Panc1 (cell line): ENCODE data around the gene C6orf62. TPM values are rescaled to one million over a fixed set of nuclear protein-coding genes. Genes with fewer than 3 reads are reported as not detected.

ENCODE experiments used
- ATAC-seq: fragments of 200-7000 bp; cut with Tn5 transposase; 2 replicates; pipeline ENCODE4 v1.9.1; 2020; ENCODE audit warnings: mild to moderate bottlenecking, moderate library complexity
- BruUV-seq: library from RNA; stranded (reverse); fragments of 400-500 nt; replicated peaks from 2 replicates; lab custom pipeline; 2021; lab: Mats Ljungman, UMichigan
- CTCF ChIA-PET: fragments of 300-600 bp; sonication (Branson Sonifier 250); formaldehyde crosslinking; loops from one replicate; lab custom pipeline; 2022; ENCODE audit warnings: antibody characterized with exemption; lab: Charles Lee
- POLR2A ChIA-PET: fragments of 300-600 bp; sonication (Branson Sonifier 250); formaldehyde crosslinking; loops from one replicate; lab custom pipeline; 2022; ENCODE audit warnings: antibody characterized with exemption; lab: Charles Lee
- DNase-seq: peaks from one replicate; pipeline ENCODE4 v3.0.0-alpha.2; 2010; ENCODE audit warnings: low read depth, low spot score
- H3K27ac ChIP-seq: 2 replicates; pipeline ENCODE4 v1.5.1; 2011; ENCODE audit warnings: mild to moderate bottlenecking, low read length, inconsistent platforms
- H3K27me3 ChIP-seq: fragments of 200-500 bp; sonication (Bioruptor generic); 2 replicates; pipeline ENCODE4 v1.6.0; 2014; ENCODE audit warnings: low read length, inconsistent platforms; ENCODE audit not compliant: control insufficient read depth, insufficient read depth
- H3K36me3 ChIP-seq: fragments of 200-500 bp; sonication (Bioruptor generic); 2 replicates; pipeline ENCODE4 v1.5.1; 2014; ENCODE audit warnings: inconsistent platforms, mild to moderate bottlenecking, low read length, moderate library complexity; ENCODE audit not compliant: control insufficient read depth, insufficient read depth
- H3K4me1 ChIP-seq: 2 replicates; pipeline ENCODE4 v1.5.1; 2011; ENCODE audit warnings: inconsistent platforms, mild to moderate bottlenecking, low read length, moderate library complexity; ENCODE audit not compliant: control insufficient read depth, insufficient read depth
- H3K4me3 ChIP-seq, 2 experiments: 2 replicates each; pipeline ENCODE4 v1.5.1; 2011 to 2012; ENCODE audit warnings: low read depth in 2 of 2, low read length in 2 of 2, mild to moderate bottlenecking in 2 of 2, inconsistent platforms in 1 of 2, moderate library complexity in 1 of 2
- H3K9me3 ChIP-seq: fragments of 200-500 bp; sonication (Bioruptor generic); 2 replicates; pipeline ENCODE4 v1.5.1; 2014; ENCODE audit warnings: low read depth, mild to moderate bottlenecking, inconsistent platforms, low read length, moderate library complexity; ENCODE audit not compliant: control insufficient read depth, insufficient read depth
- CTCF ChIP-seq: fragments of 450-650 bp; IDR thresholded peaks from 2 replicates; pipeline ENCODE4 v1.5.1; 2017; ENCODE audit warnings: mild to moderate bottlenecking
- POLR2AphosphoS5 ChIP-seq: IDR thresholded peaks from 2 replicates; pipeline ENCODE4 v1.6.1; 2012; ENCODE audit warnings: mild to moderate bottlenecking, low read depth, low read length, moderate library complexity
- REST ChIP-seq, 2 experiments: IDR thresholded peaks; 2 replicates each; pipeline ENCODE4 v1.6.1; 2011 to 2012; ENCODE audit warnings: low read depth in 2 of 2, control low read depth in 1 of 2, low read length in 1 of 2, mild to moderate bottlenecking in 1 of 2, moderate library complexity in 1 of 2; ENCODE audit not compliant: insufficient read depth in 1 of 2
- SIN3A ChIP-seq: IDR thresholded peaks from 2 replicates; pipeline ENCODE4 v1.6.1; 2012; ENCODE audit warnings: low read depth, mild to moderate bottlenecking, low read length, moderate library complexity, borderline replicate concordance; ENCODE audit not compliant: insufficient read depth
- TCF7L2 ChIP-seq: IDR thresholded peaks from 2 replicates; pipeline ENCODE4 v1.6.1; 2011; ENCODE audit warnings: mild to moderate bottlenecking, low read depth, low read length, inconsistent platforms
- in situ Hi-C: cut with HindIII; loops from 2 replicates; pipeline ENCODE4 v1.10.0; 2016; ENCODE audit warnings: low sequenced_read_pairs, low pct_unique_long_range_greater_than_20kb
- intact Hi-C: fragments of 100-400 bp; cut with micrococcal nuclease; formaldehyde crosslinking; loops from one replicate; pipeline ENCODE4 v1.10.0; 2022; ENCODE audit not compliant: unreplicated experiment
- total RNA-seq: library from RNA; stranded (reverse); gene quantifications from one replicate; pipeline ENCODE4 v1.2.1, GENCODE V29; 2021; ENCODE audit not compliant: unreplicated experiment

C6orf62 gene
- total RNA-seq, 1 experiment from 2014 or later = 153 TPM

- H3K9me3 ChIP-seq = no peaks in the 10 kb centered on the region
- TF ChIP-seq TCF7L2 = no peak
- no peak for TF ChIP-seq SIN3A
- no peak for TF ChIP-seq REST (IDR thresholded peaks at IDR 0.05; ENCODE audit: insufficient read depth in 1 of 2, low read depth in 2 of 2, low read length in 1 of 2)
- TF ChIP-seq CTCF = no peak
- no peak for TF ChIP-seq POLR2AphosphoS5
- POLR2A ChIA-PET = no interaction called here
- H3K4me1 ChIP-seq = no peaks in the 10 kb centered on the region
- no TSS peak for BruUV-seq
- no peak overlapping the region for H3K27ac ChIP-seq
- ATAC-seq (no peak), DNase-seq (no peak)
- CTCF ChIA-PET = no interaction called here
- no peak overlapping the region for H3K4me3 ChIP-seq
- in situ Hi-C loops (no loop called here), intact Hi-C loops (no loop called here)
- H3K27me3 ChIP-seq = no peaks in the 10 kb centered on the region
- peaks cover 7% of the 10 kb centered on the region; the same call in 1 of the 2 replicates for H3K36me3 ChIP-seq
Measured at GRCh38 chr6:24659561-24659960, 59.4 kb downstream of the C6orf62 start.

GRCh38 chr6:24658573-24659560, 60.1 kb downstream of the C6orf62 start:
- Histone ChIP-seq H3K27me3 (no peaks in the 10 kb centered on the region), H3K4me3 (no peak overlapping the region), H3K4me1 (no peaks in the 10 kb centered on the region), H3K36me3 (peaks cover 13% of the 10 kb centered on the region), H3K9me3 (no peaks in the 10 kb centered on the region), H3K27ac (no peak overlapping the region)
- CTCF ChIA-PET = no interaction called here
- intact Hi-C loops = no loop called here
- POLR2A ChIA-PET = no interaction called here
- DNase-seq (no peak), ATAC-seq (no peak)
- no TSS peak for BruUV-seq
- TF ChIP-seq SIN3A = no peak
- no peak for TF ChIP-seq REST (IDR thresholded peaks at IDR 0.05; ENCODE audit: insufficient read depth in 1 of 2, low read depth in 2 of 2, low read length in 1 of 2)
- no peak for TF ChIP-seq CTCF
- TF ChIP-seq POLR2AphosphoS5 = no peak
- TF ChIP-seq TCF7L2 = no peak
- in situ Hi-C loops = no loop called here
